Measurements from ENCODE around the gene EHF.

GRCh38 chr11:34623463-34623862 lies 2.6 kb downstream of the EHF start:
- no peak for TF ChIP-seq ZNF416 (tag by site-specific recombination; IDR thresholded peaks at IDR 0.05)
- TF ChIP-seq, protein P1, sequence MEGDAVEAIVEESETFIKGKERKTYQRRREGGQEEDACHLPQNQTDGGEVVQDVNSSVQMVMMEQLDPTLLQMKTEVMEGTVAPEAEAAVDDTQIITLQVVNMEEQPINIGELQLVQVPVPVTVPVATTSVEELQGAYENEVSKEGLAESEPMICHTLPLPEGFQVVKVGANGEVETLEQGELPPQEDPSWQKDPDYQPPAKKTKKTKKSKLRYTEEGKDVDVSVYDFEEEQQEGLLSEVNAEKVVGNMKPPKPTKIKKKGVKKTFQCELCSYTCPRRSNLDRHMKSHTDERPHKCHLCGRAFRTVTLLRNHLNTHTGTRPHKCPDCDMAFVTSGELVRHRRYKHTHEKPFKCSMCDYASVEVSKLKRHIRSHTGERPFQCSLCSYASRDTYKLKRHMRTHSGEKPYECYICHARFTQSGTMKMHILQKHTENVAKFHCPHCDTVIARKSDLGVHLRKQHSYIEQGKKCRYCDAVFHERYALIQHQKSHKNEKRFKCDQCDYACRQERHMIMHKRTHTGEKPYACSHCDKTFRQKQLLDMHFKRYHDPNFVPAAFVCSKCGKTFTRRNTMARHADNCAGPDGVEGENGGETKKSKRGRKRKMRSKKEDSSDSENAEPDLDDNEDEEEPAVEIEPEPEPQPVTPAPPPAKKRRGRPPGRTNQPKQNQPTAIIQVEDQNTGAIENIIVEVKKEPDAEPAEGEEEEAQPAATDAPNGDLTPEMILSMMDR (tag by site-specific recombination; IDR thresholded peaks at IDR 0.05): no peak
